Central memory CD4-positive, alpha-beta T cell (primary cell): ENCODE results near the gene FAM117A.
A peak's percentile ranks its signal among the peaks of the same experiment; 100 is the strongest.

Experiments
- DNase-seq: peaks from one replicate; pipeline ENCODE4 v3.0.0; 2022

The FAM117A gene

GRCh38 chr17:49707246-49707607, 56.7 kb downstream of the FAM117A start:
- DNase-seq: peak; percentile 29

- no peak for DNase-seq
Measured at GRCh38 chr17:49705254-49705653, 58.7 kb downstream of the FAM117A start.

- DNase-seq: no peak
Measured at GRCh38 chr17:49703557-49704277, 60.2 kb downstream of the FAM117A start.

- DNase-seq: no peak
Measured at GRCh38 chr17:49700960-49701359, 63.0 kb downstream of the FAM117A start.

GRCh38 chr17:49699966-49700575, 63.9 kb downstream of the FAM117A start:
- no peak for DNase-seq

- no peak for DNase-seq
Measured at GRCh38 chr17:49698005-49698404, 65.9 kb downstream of the FAM117A start.

GRCh38 chr17:49696233-49696761, 67.6 kb downstream of the FAM117A start:
- DNase-seq: peak; percentile 62

GRCh38 chr17:49695698-49696232, 68.2 kb downstream of the FAM117A start:
- DNase-seq: no peak

- DNase-seq: peak; percentile 58
Measured at GRCh38 chr17:49694847-49695697, 68.9 kb downstream of the FAM117A start.

GRCh38 chr17:49692751-49693150, 71.2 kb downstream of the FAM117A start:
- DNase-seq: no peak

GRCh38 chr17:49691677-49692191, 72.2 kb downstream of the FAM117A start:
- no peak for DNase-seq

GRCh38 chr17:49691086-49691676, 72.8 kb downstream of the FAM117A start:
- no peak for DNase-seq

GRCh38 chr17:49690256-49690655, 73.7 kb downstream of the FAM117A start:
- DNase-seq: no peak

- DNase-seq: no peak
Measured at GRCh38 chr17:49688848-49689247, 75.1 kb downstream of the FAM117A start.

- peak; percentile 39 for DNase-seq
Measured at GRCh38 chr17:49687878-49688491, 75.9 kb downstream of the FAM117A start.

- DNase-seq: no peak
Measured at GRCh38 chr17:49681106-49681979, 82.6 kb downstream of the FAM117A start.

- no peak for DNase-seq
Measured at GRCh38 chr17:49680314-49680713, 83.6 kb downstream of the FAM117A start.

- DNase-seq: peak; percentile 100
Measured at GRCh38 chr17:49677933-49678847, 85.7 kb downstream of the FAM117A start, which contains the start of gene SPOP. TSS of gene SPOP (minus strand) at chr17:49678097. CDS start at chr17:49622810, 55,287 bp downstream.

GRCh38 chr17:49677134-49677932, 86.6 kb downstream of the FAM117A start:
- peak; percentile 93 for DNase-seq
